OCI-LY1 (cell line): Measurements from ENCODE around the gene LSM8.

Experiments
- CTCF ChIP-seq: fragments of 200-600 bp; sonication (generic), shearing (Covaris generic); IDR thresholded peaks from 2 replicates; pipeline ENCODE4 v1.5.1; 2017; ENCODE audit warnings: mild to moderate bottlenecking, antibody characterized with exemption, low read length, moderate library complexity, mixed read lengths
- EZH2 ChIP-seq: fragments of 200-600 bp; sonication (generic), shearing (Covaris generic); IDR thresholded peaks from 2 replicates; pipeline ENCODE4 v1.8.0; 2017; ENCODE audit warnings: borderline replicate concordance, mixed run types, mild to moderate bottlenecking, antibody characterized with exemption, low read length, moderate library complexity, mixed read lengths

- TF ChIP-seq EZH2 (no peak), CTCF (no peak)
Observed at GRCh38 chr7:118186501-118186900, 2.5 kb downstream of the LSM8 start.
